Astrocyte of the cerebellum (primary cell): ENCODE measurements around the gene SRY.
"Not testable (repeated sequence)": the region's sequence is repeated elsewhere in the genome, so short reads cannot be mapped to it uniquely, and the experiment has no call there.

ENCODE experiments used
- DNase-seq: peaks from one replicate; pipeline ENCODE4 v3.0.0-alpha.2; 2011; ENCODE audit warnings: low read depth
- H3K4me3 ChIP-seq: 2 replicates; pipeline ENCODE4 v1.5.1; 2011; ENCODE audit warnings: mild to moderate bottlenecking, low read depth, low read length, moderate library complexity
- in situ Hi-C: cut with HindIII; loops from 2 replicates; pipeline ENCODE4 v1.10.0; 2017; ENCODE audit warnings: low sequenced_read_pairs
- TF ChIP-seq, protein P1 (sequence below): IDR thresholded peaks from 2 replicates; pipeline ENCODE4 v1.5.1; 2012; ENCODE audit warnings: low read length, low read depth, moderate library complexity, mild to moderate bottlenecking; ENCODE audit errors: missing control alignments

Gene SRY

DNA sequence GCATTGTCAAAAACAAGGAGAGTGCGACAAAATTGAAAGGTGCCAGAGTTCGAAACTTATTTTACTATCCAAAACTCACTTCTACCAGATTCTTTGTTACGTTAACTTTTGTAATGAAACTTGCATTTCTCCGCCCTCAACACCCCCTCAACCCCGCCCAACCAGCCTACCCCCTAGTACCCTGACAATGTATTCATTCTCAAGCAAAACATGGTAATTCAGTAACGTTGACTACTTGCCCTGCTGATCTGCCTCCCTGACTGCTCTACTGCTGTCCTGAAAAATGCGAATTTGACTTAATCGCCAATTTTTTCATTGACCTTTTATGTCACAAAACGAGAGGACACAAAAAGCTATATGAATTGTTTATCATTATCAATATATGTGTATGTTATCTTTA, at the start of gene SRY:
Gene SRY (minus strand): TSS at position 83 of the 400 bp plus-strand sequence. CDS start 79 bp downstream, at position 4.
- no peak within 1 kb of the TSS for H3K4me3 ChIP-seq
- in situ Hi-C loops = no loop called here
- TF ChIP-seq, protein P1, sequence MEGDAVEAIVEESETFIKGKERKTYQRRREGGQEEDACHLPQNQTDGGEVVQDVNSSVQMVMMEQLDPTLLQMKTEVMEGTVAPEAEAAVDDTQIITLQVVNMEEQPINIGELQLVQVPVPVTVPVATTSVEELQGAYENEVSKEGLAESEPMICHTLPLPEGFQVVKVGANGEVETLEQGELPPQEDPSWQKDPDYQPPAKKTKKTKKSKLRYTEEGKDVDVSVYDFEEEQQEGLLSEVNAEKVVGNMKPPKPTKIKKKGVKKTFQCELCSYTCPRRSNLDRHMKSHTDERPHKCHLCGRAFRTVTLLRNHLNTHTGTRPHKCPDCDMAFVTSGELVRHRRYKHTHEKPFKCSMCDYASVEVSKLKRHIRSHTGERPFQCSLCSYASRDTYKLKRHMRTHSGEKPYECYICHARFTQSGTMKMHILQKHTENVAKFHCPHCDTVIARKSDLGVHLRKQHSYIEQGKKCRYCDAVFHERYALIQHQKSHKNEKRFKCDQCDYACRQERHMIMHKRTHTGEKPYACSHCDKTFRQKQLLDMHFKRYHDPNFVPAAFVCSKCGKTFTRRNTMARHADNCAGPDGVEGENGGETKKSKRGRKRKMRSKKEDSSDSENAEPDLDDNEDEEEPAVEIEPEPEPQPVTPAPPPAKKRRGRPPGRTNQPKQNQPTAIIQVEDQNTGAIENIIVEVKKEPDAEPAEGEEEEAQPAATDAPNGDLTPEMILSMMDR = no peak
- DNase-seq = no peak

DNA sequence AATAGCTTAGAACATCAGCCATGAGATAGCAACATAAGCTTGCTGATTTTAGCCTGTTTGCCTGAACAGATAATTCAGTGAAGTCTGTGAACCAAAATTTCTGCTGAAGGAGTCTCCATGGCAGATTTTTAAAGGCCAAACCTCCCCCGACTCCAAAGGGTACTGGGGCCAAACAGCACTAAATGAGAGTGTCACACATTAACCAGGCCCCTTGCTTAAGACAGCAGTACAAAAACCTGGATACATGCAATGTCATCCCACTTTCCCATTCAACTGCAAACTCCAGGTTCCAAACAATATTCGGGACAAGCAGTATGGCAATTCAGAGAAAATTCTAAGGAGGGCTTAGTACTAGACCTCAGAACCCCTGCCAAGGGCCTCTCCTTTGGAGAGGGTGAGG, 49.6 kb upstream of the SRY start:
- no peak for DNase-seq
- in situ Hi-C loops = no loop called here
- TF ChIP-seq, protein P1 = no peak
- no peak overlapping the region for H3K4me3 ChIP-seq

DNA sequence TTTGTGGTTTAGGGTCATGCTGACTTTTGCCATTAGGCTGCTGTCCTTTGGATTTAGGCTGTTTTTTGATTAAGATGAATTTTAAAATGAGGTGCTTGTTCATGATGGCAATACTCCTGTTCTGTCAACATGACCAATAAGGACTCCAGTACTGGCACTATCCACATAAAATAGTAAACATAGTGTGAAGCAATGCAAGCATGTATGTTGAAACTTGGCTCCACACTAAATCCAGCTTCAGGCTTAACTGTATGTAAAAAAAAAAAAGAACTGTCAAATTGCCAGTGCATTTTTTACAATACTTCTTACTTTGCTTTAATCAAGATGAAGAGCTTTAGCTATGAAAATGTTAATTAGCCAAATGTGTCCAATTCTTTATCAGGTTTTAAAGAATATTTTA, 47.7 kb upstream of the SRY start:
- no peak overlapping the region for H3K4me3 ChIP-seq

GRCh38 chrY:2828497-2828896, 41.0 kb upstream of the SRY start:
- DNase-seq = no peak
- TF ChIP-seq, protein P1 = no peak
- in situ Hi-C loops = no loop called here
- H3K4me3 ChIP-seq = no peak overlapping the region

More for the DNA sequence above, 47.7 kb upstream of the SRY start:
- DNase-seq = no peak
- TF ChIP-seq, protein P1 = no peak
- in situ Hi-C loops = no loop called here

DNA sequence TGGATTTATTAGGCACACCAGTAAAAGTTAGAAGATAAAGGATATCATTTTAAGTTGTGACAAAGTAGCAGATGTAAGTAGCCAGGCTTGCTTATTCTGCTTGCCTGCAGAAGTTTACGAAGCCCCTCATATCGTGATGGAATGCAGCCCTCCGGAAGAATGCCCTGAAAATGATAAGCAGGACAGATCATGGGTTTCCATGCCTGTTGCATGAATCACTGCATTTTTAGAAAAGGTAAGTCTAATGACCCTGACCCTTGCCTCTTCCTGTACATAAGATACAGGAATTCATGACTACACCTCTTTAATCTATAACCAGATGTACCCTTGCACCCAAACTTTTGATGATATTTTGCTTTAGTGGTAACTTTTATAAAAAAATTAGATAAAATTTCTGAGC, 37.0 kb upstream of the SRY start:
- no peak for DNase-seq

DNA sequence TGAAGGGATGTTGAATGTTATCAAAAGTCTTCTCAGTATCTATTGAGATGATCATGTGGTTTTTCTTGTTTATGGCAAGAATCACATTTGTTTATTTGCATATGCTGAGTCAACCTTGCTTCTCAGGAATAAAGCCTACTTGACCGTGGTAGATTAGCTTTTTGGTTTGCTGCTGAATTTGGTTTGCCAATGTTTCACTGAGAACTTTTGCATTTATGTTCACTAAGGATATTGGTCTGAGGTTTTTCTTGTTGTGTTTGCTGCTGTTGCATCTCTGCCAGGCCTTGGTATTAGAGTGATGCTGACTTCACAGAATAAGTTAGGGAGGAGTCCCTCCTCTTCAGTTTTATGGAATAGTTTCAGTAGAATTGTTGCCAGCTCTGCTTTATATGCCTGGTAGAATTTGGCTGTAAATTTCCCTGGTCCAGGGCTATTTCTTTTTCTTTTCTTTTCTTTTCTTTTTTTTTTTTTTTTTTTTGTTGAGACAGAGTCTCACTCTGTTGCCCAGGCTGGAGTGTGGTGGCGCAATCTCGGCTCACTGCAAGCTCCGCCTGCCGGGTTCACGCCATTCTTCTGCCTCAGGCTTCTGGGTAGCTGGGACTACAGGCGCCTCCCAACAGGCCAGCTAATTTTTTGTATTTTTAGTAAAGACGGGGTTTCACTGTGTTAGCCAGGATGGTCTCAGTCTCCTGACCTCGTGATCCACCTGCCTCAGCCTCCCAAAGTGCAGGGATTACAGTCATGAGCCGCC, 29.8 kb upstream of the SRY start:
- H3K4me3 ChIP-seq, in situ Hi-C loops, DNase-seq: not testable (repeated sequence)

More for the DNA sequence above, 37.0 kb upstream of the SRY start:
- TF ChIP-seq, protein P1 = no peak
- no peak overlapping the region for H3K4me3 ChIP-seq
- in situ Hi-C loops = no loop called here

DNA sequence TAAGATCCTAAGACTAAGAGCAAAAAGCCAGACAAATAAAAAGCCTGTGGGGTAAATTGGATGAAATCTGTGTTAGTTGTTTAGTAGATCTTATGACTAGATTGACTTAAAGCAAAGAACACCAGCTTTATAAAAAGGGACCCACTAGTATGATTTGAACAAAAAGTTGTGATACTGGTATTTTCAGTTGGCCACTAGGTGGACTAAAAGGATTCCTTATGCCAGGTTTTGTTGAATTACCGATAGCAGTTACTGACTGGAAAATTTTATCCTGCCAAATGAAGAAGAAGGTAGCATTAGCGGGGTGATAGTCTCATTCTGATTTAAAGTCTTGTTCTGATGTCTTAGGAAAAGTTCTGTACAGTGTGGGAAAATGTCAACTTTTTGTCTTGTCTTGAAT, 12.8 kb upstream of the SRY start:
- no peak for DNase-seq
- TF ChIP-seq, protein P1 = no peak
- H3K4me3 ChIP-seq = no peak overlapping the region
- in situ Hi-C loops = no loop called here
